Endothelial cell (in vitro differentiated cells): Measurements from ENCODE around the gene DHX40. TPM values are rescaled to one million over a fixed set of nuclear protein-coding genes. Genes with fewer than 3 reads are reported as not detected.

Source experiments
- DNase-seq: peaks from one replicate; pipeline ENCODE4 v3.0.0; 2021; ENCODE audit warnings: low spot score
- H3K27ac Mint-ChIP-seq: one replicate; pipeline ENCODE4 v1.8.0; 2021; ENCODE audit warnings: mixed read lengths, inconsistent platforms; ENCODE audit not compliant: unreplicated experiment
- H3K27me3 Mint-ChIP-seq: one replicate; pipeline ENCODE4 v1.8.0; 2021; ENCODE audit warnings: mild to moderate bottlenecking, moderate library complexity, mixed read lengths, inconsistent platforms; ENCODE audit not compliant: unreplicated experiment
- H3K36me3 Mint-ChIP-seq: one replicate; pipeline ENCODE4 v1.8.0; 2021; ENCODE audit warnings: mild to moderate bottlenecking, low read depth, mixed read lengths, inconsistent platforms; ENCODE audit not compliant: unreplicated experiment
- H3K4me1 Mint-ChIP-seq: one replicate; pipeline ENCODE4 v1.8.0; 2021; ENCODE audit warnings: mild to moderate bottlenecking, mixed read lengths, inconsistent platforms; ENCODE audit not compliant: unreplicated experiment
- H3K4me3 Mint-ChIP-seq: one replicate; pipeline ENCODE4 v1.8.0; 2021; ENCODE audit warnings: mild to moderate bottlenecking, mixed read lengths, inconsistent platforms; ENCODE audit not compliant: unreplicated experiment
- H3K9me3 Mint-ChIP-seq: one replicate; pipeline ENCODE4 v1.8.0; 2021; ENCODE audit warnings: mixed read lengths, inconsistent platforms; ENCODE audit not compliant: unreplicated experiment
- CTCF ChIP-seq: fragments of 200-600 bp; sonication (generic); IDR thresholded peaks from one replicate; pipeline ENCODE4 v1.5.0; 2021; ENCODE audit warnings: antibody characterized with exemption; ENCODE audit not compliant: unreplicated experiment
- long read RNA-seq: library from polyadenylated mRNA; unstranded; transcript quantifications from one replicate; pipeline ENCODE4 v2.0.0, GENCODE V29; 2020; ENCODE audit not compliant: unreplicated experiment
- total RNA-seq: library from RNA; stranded (reverse); fragmentation: NEBNext Ultra II Directional; extraction: Animal tissue kit (Norgen Biotek cat#: 25700); gene quantifications from one replicate; pipeline ENCODE4 v1.2.1, GENCODE V29; 2021; ENCODE audit not compliant: unreplicated experiment

The DHX40 gene, protein sequence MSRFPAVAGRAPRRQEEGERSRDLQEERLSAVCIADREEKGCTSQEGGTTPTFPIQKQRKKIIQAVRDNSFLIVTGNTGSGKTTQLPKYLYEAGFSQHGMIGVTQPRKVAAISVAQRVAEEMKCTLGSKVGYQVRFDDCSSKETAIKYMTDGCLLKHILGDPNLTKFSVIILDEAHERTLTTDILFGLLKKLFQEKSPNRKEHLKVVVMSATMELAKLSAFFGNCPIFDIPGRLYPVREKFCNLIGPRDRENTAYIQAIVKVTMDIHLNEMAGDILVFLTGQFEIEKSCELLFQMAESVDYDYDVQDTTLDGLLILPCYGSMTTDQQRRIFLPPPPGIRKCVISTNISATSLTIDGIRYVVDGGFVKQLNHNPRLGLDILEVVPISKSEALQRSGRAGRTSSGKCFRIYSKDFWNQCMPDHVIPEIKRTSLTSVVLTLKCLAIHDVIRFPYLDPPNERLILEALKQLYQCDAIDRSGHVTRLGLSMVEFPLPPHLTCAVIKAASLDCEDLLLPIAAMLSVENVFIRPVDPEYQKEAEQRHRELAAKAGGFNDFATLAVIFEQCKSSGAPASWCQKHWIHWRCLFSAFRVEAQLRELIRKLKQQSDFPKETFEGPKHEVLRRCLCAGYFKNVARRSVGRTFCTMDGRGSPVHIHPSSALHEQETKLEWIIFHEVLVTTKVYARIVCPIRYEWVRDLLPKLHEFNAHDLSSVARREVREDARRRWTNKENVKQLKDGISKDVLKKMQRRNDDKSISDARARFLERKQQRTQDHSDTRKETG
- 26.3 TPM for total RNA-seq
- long read RNA-seq, partial matches to known transcripts, result 1 of 4 reads
- long read RNA-seq, other reads (novel, unspliced or antisense), result 1 of 4 reads

GRCh38 chr17:59565171-59565958, at the start of gene DHX40:
Gene DHX40 (plus strand): TSS chr17:59565610. CDS start chr17:59565672, 62 bp downstream.
- TF ChIP-seq CTCF, result no peak
- no peaks in the 10 kb centered on the region for H3K36me3 Mint-ChIP-seq

DNA sequence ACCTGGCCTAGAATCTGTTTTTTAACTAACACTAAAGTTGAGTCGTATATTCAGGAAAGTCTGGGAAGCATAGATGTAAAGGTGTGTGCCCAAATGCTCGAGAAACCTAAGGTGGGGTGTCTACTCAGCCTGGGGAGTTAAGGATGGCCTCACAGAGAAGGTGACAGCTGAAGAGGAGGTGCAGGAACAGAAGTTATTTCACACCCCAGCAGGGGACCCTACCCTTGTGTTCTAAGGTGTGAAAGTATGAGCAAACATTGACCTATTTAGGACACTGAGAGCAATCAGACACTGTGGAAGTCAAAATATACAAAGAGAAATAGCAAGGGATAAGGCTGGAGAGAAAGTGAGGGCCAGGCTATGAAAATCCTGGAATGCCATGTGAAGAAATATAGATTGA, 49.0 kb upstream of the DHX40 start:
- no peaks in the 10 kb centered on the region for H3K4me1 Mint-ChIP-seq
- no peaks in the 10 kb centered on the region for H3K9me3 Mint-ChIP-seq
- no peak for DNase-seq
- H3K27ac Mint-ChIP-seq, result no peak overlapping the region
- peaks cover 3% of the 10 kb centered on the region for H3K27me3 Mint-ChIP-seq
- H3K4me3 Mint-ChIP-seq, result no peak overlapping the region
- no peaks in the 10 kb centered on the region for H3K36me3 Mint-ChIP-seq
- TF ChIP-seq CTCF, result no peak

More at GRCh38 chr17:59565171-59565958, at the start of gene DHX40:
- DNase-seq, result peak; percentile 90
- peaks cover 9% of the 10 kb centered on the region for H3K4me1 Mint-ChIP-seq
- H3K27me3 Mint-ChIP-seq, result peaks cover 5% of the 10 kb centered on the region
- no peaks in the 10 kb centered on the region for H3K9me3 Mint-ChIP-seq
- peak within 1 kb of the TSS; percentile 100 for H3K4me3 Mint-ChIP-seq
- H3K27ac Mint-ChIP-seq, result peak within 1 kb of the TSS; percentile 98

GRCh38 chr17:59519132-59519531, 46.3 kb upstream of the DHX40 start:
- H3K4me1 Mint-ChIP-seq, result no peaks in the 10 kb centered on the region
- no peaks in the 10 kb centered on the region for H3K9me3 Mint-ChIP-seq
- no peak for DNase-seq
- H3K4me3 Mint-ChIP-seq, result no peak overlapping the region
- no peaks in the 10 kb centered on the region for H3K36me3 Mint-ChIP-seq
- no peak for TF ChIP-seq CTCF
- no peak overlapping the region for H3K27ac Mint-ChIP-seq
- H3K27me3 Mint-ChIP-seq, result peaks cover 1% of the 10 kb centered on the region

GRCh38 chr17:59520251-59520650, 45.2 kb upstream of the DHX40 start:
- no peak for TF ChIP-seq CTCF
- H3K4me3 Mint-ChIP-seq, result no peak overlapping the region

More at GRCh38 chr17:59520251-59520650, 45.2 kb upstream of the DHX40 start:
- Mint-ChIP-seq H3K27ac (no peak overlapping the region), H3K36me3 (no peaks in the 10 kb centered on the region), H3K4me1 (no peaks in the 10 kb centered on the region), H3K9me3 (no peaks in the 10 kb centered on the region), H3K27me3 (peaks cover 1% of the 10 kb centered on the region)
- DNase-seq, result no peak
